HCT116 (cell line): ENCODE data around the gene GLI3.

Experiments
- TF ChIP-seq, protein P1 (sequence below), 3 experiments: fragments of 200-600 bp in 1 of 3; sonication (generic) in 1 of 3; IDR thresholded peaks in 2 of 3; conservative IDR thresholded peaks in 1 of 3; 2 replicates each; pipeline ENCODE4 v1.5.1; 2012 to 2017; ENCODE audit warnings: low read depth in 2 of 3, low read length in 2 of 3, antibody characterized with exemption in 1 of 3, borderline replicate concordance in 1 of 3, control low read depth in 1 of 3, mild to moderate bottlenecking in 1 of 3, mixed read lengths in 1 of 3, mixed run types in 1 of 3, moderate library complexity in 1 of 3; ENCODE audit not compliant: insufficient read depth in 1 of 3
- TF ChIP-seq, protein P2 (sequence below): IDR thresholded peaks from 2 replicates; pipeline ENCODE4 v1.6.1; 2011; ENCODE audit warnings: mild to moderate bottlenecking, low read length, moderate library complexity; ENCODE audit not compliant: insufficient replicate concordance; ENCODE audit errors: extremely low read depth

DNA sequence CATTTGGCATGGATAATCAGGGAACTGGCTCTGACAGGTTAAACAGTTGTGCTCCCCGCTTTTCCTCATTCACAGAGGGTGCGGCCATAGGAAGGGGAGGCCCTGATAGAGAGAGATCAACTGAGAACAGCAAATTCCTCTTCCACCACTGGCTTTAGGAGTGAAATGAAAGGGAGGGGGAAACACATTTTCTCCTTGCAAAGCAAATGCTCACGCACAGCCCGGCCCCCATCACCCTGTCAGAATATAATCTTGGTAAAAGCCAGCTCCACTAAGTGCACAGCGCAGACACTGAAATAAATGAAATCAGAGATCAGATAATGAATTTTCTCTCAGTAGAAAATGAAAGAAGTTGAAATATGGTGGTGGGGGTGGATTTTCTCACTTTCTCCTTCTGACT is 187.2 kb downstream of the GLI3 start:
- TF ChIP-seq, protein P1, sequence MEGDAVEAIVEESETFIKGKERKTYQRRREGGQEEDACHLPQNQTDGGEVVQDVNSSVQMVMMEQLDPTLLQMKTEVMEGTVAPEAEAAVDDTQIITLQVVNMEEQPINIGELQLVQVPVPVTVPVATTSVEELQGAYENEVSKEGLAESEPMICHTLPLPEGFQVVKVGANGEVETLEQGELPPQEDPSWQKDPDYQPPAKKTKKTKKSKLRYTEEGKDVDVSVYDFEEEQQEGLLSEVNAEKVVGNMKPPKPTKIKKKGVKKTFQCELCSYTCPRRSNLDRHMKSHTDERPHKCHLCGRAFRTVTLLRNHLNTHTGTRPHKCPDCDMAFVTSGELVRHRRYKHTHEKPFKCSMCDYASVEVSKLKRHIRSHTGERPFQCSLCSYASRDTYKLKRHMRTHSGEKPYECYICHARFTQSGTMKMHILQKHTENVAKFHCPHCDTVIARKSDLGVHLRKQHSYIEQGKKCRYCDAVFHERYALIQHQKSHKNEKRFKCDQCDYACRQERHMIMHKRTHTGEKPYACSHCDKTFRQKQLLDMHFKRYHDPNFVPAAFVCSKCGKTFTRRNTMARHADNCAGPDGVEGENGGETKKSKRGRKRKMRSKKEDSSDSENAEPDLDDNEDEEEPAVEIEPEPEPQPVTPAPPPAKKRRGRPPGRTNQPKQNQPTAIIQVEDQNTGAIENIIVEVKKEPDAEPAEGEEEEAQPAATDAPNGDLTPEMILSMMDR (IDR thresholded peaks at IDR 0.05 in 2 of 3, conservative IDR thresholded peaks at IDR 0.05 in 1 of 3; ENCODE audit: borderline replicate concordance in 1 of 3, insufficient read depth in 1 of 3, low read depth in 2 of 3, low read length in 2 of 3): no peak
- TF ChIP-seq, protein P2, sequence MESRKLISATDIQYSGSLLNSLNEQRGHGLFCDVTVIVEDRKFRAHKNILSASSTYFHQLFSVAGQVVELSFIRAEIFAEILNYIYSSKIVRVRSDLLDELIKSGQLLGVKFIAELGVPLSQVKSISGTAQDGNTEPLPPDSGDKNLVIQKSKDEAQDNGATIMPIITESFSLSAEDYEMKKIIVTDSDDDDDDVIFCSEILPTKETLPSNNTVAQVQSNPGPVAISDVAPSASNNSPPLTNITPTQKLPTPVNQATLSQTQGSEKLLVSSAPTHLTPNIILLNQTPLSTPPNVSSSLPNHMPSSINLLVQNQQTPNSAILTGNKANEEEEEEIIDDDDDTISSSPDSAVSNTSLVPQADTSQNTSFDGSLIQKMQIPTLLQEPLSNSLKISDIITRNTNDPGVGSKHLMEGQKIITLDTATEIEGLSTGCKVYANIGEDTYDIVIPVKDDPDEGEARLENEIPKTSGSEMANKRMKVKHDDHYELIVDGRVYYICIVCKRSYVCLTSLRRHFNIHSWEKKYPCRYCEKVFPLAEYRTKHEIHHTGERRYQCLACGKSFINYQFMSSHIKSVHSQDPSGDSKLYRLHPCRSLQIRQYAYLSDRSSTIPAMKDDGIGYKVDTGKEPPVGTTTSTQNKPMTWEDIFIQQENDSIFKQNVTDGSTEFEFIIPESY: no peak
